Activated CD4-positive, alpha-beta T cell treated with anti-CD3 and anti-CD28 coated beads, Interleukin-2, amount 10 ng/mL, durations not matched to agents 24 days and 14 days (primary cell): ENCODE data around the gene ERVMER34-1. TPM values are rescaled to one million over a fixed set of nuclear protein-coding genes. Genes with fewer than 3 reads are reported as not detected.

Source experiments
- DNase-seq: peaks from one replicate; pipeline ENCODE4 v3.0.0; 2022
- H3K27ac Mint-ChIP-seq: one replicate; pipeline ENCODE4 v1.8.0; 2022; ENCODE audit warnings: mild to moderate bottlenecking, mixed read lengths
- H3K27me3 Mint-ChIP-seq: one replicate; pipeline ENCODE4 v1.8.0; 2022; ENCODE audit warnings: mixed read lengths
- H3K36me3 Mint-ChIP-seq: one replicate; pipeline ENCODE4 v1.8.0; 2022; ENCODE audit warnings: low read depth, mild to moderate bottlenecking, mixed read lengths
- H3K4me1 Mint-ChIP-seq: one replicate; pipeline ENCODE4 v1.8.0; 2021; ENCODE audit warnings: mixed read lengths
- H3K4me3 Mint-ChIP-seq: one replicate; pipeline ENCODE4 v1.8.0; 2022; ENCODE audit warnings: mild to moderate bottlenecking, moderate library complexity, mixed read lengths
- H3K9me3 Mint-ChIP-seq: one replicate; pipeline ENCODE4 v1.8.0; 2021; ENCODE audit warnings: mixed read lengths
- intact Hi-C: fragments of 100-400 bp; cut with micrococcal nuclease; formaldehyde crosslinking; loops from one replicate; pipeline ENCODE4 v1.15.1; 2023
- total RNA-seq: library from RNA; stranded (reverse); gene quantifications from 2 replicates; pipeline ENCODE4 v1.2.3, GENCODE V29; 2022

The ERVMER34-1 gene
- total RNA-seq, 1 donor from 2014 or later = 0.56 TPM

DNA sequence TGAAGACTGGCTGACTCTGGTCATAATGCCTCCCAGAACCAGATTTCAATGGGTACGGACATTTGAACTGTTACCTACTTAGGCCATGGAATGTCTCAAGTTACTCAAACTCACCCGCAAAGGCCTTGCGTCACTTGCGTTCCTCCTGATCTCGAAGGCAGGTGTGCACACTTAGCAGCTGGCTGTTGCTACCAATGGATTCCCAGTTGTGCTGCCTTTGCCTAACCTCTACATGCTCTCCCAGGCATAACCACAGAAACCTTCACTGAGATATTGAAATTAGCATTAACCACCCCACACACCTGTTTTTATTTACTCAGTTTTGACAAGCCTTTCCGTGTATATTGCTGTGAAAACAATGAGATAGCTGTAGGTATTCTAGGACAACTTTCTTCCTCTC, 2.8 kb downstream of the ERVMER34-1 start:
- Mint-ChIP-seq H3K36me3 (no peaks in the 10 kb centered on the region), H3K27ac (no peak overlapping the region), H3K4me1 (peaks cover 3% of the 10 kb centered on the region), H3K9me3 (no peaks in the 10 kb centered on the region), H3K27me3 (peaks cover 41% of the 10 kb centered on the region), H3K4me3 (no peak overlapping the region)
- intact Hi-C loops = no loop called here
- no peak for DNase-seq

DNA sequence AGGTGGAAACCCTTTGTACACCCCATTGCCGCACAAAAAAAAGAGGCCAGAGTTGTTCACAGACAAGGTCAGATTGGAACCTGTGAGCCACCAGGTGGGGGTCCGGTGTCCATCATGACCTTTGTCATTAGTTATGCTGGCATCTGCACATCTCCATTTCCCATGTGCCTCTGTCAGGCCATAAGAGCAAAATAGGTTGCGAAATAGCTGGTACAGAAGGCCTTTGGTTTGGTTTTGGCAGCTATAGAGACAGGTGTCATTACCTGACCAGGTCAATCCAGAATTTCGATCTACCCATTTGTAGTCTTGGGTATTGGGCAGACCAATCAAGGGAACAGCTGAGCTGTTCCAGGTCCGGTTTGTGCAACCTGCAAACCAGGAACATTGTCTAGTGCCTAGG, 6.6 kb downstream of the ERVMER34-1 start:
- no peak for DNase-seq
- no peak overlapping the region for H3K27ac Mint-ChIP-seq
- no peaks in the 10 kb centered on the region for H3K36me3 Mint-ChIP-seq
- H3K4me1 Mint-ChIP-seq = no peaks in the 10 kb centered on the region
- intact Hi-C loops = no loop called here
- H3K9me3 Mint-ChIP-seq = no peaks in the 10 kb centered on the region
- H3K4me3 Mint-ChIP-seq = no peak overlapping the region
- H3K27me3 Mint-ChIP-seq = peaks cover 11% of the 10 kb centered on the region

DNA sequence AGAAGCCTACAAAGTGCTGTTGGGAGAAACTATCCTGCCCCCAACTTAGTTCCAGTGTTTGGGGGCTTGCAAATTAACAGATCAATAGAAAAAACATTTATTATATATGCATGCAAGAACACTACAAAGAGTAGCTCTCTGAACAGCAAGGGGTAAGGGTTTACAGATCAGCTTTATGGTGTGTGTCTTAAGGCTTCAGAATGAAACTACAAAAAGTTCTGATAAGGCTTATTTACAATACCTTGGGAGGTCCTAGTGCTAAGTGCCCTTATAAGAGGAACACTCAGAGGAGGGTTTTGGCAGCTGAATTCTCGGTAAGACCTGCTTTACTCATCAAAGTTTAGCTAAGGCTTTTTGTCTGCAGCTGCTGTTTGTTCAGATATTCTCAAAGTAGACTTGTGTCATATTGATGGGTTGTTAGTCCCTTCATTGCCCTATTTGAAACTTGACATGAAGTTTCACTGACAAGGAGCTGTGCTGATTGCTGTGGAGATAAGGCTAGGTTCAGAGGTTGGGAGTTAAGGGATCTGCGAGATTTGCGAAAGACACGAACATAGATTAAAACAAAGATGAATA, 7.7 kb downstream of the ERVMER34-1 start:
- DNase-seq = no peak
- Mint-ChIP-seq H3K36me3 (no peaks in the 10 kb centered on the region), H3K9me3 (no peaks in the 10 kb centered on the region), H3K4me3 (no peak overlapping the region), H3K27me3 (peaks cover 7% of the 10 kb centered on the region), H3K27ac (no peak overlapping the region), H3K4me1 (no peaks in the 10 kb centered on the region)
- intact Hi-C loops = no loop called here

DNA sequence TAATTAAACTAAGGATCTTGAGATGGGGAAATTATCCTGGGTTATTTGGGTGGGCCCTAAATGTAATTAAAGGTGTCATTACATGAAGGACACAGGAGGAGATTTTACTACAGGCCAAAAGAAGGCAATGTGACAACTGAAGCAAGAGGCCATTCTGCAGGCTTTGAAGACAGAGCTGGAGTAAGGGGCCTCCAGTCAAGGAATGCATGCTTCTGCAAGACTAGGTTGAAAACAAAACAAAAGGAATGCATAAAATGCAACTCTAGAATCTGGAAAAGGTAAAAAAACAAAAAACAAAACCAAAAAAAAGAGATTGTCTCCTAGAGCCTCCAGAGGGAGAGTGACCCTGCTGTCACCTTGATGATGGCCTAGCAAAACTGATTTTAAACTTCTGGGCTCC, 21.6 kb downstream of the ERVMER34-1 start:
- H3K4me1 Mint-ChIP-seq = no peaks in the 10 kb centered on the region
- H3K27ac Mint-ChIP-seq = no peak overlapping the region
- H3K4me3 Mint-ChIP-seq = no peak overlapping the region
- H3K27me3 Mint-ChIP-seq = peaks cover 9% of the 10 kb centered on the region
- H3K9me3 Mint-ChIP-seq = no peaks in the 10 kb centered on the region
- DNase-seq = no peak
- intact Hi-C loops = no loop called here
- no peaks in the 10 kb centered on the region for H3K36me3 Mint-ChIP-seq

DNA sequence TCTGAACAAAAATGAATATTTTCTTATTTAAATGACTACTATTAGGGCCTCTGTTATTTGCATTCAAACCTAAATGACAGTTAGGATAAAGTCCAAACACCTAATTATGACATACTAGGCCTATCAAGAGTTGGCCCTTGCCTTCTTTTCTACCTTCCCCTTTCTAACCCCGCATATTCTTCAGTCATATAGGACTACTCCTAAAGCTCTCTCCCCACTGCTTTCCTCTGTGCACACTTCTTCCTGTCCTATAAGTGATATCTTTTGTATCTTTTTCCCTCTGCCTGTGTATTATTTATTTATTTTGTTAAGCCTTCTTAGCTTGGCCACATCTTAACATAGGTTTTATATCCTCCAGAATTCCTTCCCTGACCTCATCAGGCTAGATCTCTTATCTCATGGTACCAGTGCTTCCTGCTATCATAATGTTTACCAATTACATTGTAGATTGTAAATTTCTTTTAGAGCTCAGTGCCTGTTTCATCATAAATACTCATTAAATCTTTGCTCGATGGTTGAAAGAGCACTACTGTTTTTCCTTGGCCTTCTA, 22.5 kb downstream of the ERVMER34-1 start:
- DNase-seq = no peak
- Mint-ChIP-seq H3K27ac (no peak overlapping the region), H3K9me3 (no peaks in the 10 kb centered on the region), H3K36me3 (no peaks in the 10 kb centered on the region), H3K4me3 (no peak overlapping the region), H3K4me1 (no peaks in the 10 kb centered on the region), H3K27me3 (peaks cover 12% of the 10 kb centered on the region)
- intact Hi-C loops = no loop called here

DNA sequence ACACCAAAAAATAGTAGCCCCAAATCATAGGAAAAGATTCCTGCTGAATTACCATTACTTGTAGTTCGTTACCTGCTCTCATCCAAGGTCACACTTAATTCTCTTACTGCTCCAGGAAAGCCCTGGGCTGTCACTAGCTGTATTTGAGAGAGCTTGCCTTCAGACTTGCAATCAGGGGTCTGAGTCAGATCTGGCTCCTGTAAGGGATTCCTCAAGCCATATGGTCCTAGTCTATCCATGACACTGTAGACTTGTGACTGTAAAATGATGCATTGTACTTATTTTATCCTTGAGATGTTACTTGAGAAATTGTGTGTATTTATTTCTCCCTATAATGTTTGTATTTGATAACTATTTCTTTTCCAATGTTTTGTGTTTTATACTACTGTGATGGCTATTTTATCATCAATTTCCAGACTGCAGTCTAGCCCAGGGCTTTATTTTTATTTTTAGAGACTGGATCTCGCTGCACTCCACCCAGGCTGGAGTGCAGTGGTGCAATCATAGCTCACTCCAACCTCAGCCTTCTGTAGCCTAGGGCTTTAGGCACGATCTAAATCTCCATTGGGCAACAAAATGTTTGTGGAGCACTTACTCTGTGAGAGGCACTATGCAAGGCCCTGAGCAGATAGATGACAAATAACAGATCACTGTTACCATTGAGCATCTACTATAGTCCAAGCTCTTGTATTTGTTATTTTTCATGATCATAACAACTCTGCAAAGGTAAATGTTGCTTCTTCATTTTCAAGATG, 24.2 kb downstream of the ERVMER34-1 start:
- Mint-ChIP-seq H3K4me1 (peaks cover 4% of the 10 kb centered on the region), H3K9me3 (no peaks in the 10 kb centered on the region), H3K36me3 (no peaks in the 10 kb centered on the region), H3K27ac (no peak overlapping the region), H3K4me3 (no peak overlapping the region), H3K27me3 (peaks cover 12% of the 10 kb centered on the region)
- intact Hi-C loops = no loop called here
- no peak for DNase-seq

DNA sequence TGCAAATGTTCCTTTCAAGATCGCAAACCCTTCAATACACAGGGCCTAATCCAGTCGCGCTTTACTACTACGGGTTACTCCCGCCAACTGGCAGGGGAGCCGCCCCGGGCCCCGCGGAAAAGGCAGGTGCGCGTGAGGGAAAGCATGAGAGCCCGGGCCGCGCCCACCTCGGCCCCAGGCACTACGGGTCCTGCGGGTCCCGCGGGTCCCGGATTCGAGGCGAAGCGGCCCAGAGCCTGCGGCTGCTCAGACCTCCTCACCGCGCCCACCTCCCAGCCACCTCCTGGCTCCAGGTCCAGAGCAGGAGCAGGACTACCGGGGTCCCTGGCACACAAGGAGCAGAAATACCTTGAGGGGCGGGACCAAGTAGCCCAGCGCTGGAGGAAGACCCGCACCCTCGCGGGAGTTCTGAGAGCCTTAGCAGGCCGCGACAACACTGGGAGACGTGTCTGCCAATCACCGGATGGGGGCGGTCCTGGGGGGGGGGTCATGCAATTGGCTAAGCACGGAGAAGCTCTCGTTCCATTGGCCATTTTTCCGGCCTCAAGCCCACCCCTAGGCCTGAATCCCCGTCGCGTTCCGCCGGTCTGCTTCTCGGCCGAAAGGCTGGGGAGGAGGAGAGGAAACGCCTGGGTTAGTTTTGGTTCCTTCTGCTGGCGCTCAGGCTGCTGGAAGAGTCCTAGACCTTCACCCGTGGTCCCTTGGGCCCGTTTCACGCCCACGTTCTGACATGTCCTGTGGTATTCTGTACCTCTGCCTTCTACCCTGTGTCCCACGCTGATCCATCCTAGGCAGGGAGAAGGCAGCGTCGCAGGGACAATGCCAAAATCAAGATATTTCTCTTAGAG, 29.0 kb downstream of the ERVMER34-1 start:
- peak; percentile 95 for DNase-seq
- peaks cover 10% of the 10 kb centered on the region for H3K27me3 Mint-ChIP-seq
- H3K4me1 Mint-ChIP-seq = peaks cover 4% of the 10 kb centered on the region
- H3K4me3 Mint-ChIP-seq = peak overlapping the region; percentile 82
- H3K36me3 Mint-ChIP-seq = peaks cover 16% of the 10 kb centered on the region
- intact Hi-C loops = loop anchor here (1.0 to 5.0 kb wide), 3 partner anchors 10 to 140 kb away; partner anchors contain the start of gene RASL11B
- peak overlapping the region; percentile 69 for H3K27ac Mint-ChIP-seq
- no peaks in the 10 kb centered on the region for H3K9me3 Mint-ChIP-seq

DNA sequence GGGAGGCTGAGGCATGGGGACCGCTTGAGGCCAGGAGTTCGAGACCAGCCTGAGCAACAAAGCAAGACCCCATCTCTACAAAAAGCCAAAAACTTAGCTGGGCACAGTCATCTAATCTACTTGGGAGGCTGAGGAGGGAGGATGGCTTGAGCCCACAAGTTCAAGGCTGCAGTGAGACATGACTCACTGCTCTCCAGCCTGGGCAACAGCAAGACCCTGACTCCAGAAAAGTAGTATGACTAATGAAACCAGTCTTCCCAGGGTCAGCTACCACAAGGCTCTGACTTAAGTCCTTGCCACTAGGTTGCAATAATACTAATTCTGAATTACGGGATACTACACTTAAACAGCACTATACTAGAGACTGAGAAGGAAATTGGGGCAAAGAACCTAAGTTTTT, 33.1 kb downstream of the ERVMER34-1 start:
- peaks cover 30% of the 10 kb centered on the region for H3K4me1 Mint-ChIP-seq
- intact Hi-C loops = loop anchor here (10.0 kb wide), 1 partner anchor 417 kb away; no protein-coding TSS in a partner anchor
- H3K9me3 Mint-ChIP-seq = peaks cover 12% of the 10 kb centered on the region
- H3K27me3 Mint-ChIP-seq = no peaks in the 10 kb centered on the region
- peaks cover 51% of the 10 kb centered on the region for H3K36me3 Mint-ChIP-seq
- no peak overlapping the region for H3K27ac Mint-ChIP-seq
- no peak overlapping the region for H3K4me3 Mint-ChIP-seq
- no peak for DNase-seq

DNA sequence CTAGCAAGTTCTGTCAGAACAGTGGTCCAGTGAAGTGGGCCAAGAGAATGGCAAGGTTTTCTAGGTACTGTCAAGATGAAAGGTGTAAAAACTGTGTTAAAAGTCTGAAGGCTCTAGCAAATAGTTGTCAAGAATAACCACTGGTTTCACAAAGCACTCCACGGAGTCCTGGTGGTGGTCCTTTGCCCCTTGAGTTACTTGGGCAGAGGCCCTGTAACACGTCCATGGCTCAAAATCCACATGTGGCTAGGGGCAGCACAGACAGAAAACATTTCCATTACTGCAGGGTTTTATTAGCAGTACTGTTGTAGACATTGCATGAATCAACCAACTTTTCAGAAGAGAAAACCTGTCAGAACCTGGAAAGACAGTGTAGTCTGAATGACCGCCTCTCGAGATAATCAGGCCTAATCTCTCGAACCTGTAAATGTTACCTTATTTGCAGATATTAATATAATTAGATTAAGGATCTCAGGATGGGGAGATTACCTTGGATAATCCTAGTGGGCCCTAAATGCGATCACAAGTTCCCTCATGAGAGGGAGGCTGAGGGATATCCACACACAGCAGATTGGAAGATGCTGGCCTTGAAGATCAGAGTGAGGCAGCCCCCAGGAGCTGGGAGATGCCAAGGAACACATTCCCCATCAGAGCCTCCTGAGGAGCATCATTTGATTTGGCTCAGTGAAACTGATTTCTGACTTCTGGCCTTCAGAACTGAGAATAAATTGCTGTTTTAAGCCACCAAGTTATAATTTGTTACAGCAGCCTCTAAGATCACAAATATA, 34.7 kb downstream of the ERVMER34-1 start:
- DNase-seq = no peak
- intact Hi-C loops = loop anchor here (10.0 kb wide), 1 partner anchor 418 kb away; no protein-coding TSS in a partner anchor
- H3K9me3 Mint-ChIP-seq = peaks cover 12% of the 10 kb centered on the region
- H3K4me1 Mint-ChIP-seq = peaks cover 33% of the 10 kb centered on the region
- no peak overlapping the region for H3K4me3 Mint-ChIP-seq
- H3K27me3 Mint-ChIP-seq = no peaks in the 10 kb centered on the region
- no peak overlapping the region for H3K27ac Mint-ChIP-seq
- peaks cover 56% of the 10 kb centered on the region for H3K36me3 Mint-ChIP-seq

DNA sequence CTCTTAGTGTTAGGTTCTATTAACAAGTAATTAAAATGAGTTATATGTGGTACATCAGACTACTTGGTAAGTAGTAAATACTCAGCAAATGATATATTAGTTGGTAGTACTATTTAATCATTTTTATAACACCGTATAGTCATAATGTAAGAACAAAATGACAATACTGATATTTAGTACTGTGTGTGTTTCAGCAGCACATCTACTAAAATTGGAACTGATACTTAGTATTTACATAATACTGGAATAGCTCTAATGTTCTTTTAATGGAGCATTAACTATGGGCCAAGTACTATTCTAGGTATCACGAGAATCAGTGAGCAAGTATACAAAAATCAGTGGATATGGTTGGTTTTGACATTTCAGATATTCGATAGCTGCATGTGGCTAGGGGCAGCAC, 35.3 kb downstream of the ERVMER34-1 start:
- Mint-ChIP-seq H3K36me3 (peaks cover 56% of the 10 kb centered on the region), H3K4me1 (peaks cover 39% of the 10 kb centered on the region), H3K9me3 (peaks cover 14% of the 10 kb centered on the region), H3K4me3 (peak overlapping the region; percentile 98), H3K27me3 (no peaks in the 10 kb centered on the region), H3K27ac (no peak overlapping the region)
- intact Hi-C loops = loop anchor here (10.0 kb wide), 1 partner anchor 419 kb away; no protein-coding TSS in a partner anchor
- DNase-seq = no peak

DNA sequence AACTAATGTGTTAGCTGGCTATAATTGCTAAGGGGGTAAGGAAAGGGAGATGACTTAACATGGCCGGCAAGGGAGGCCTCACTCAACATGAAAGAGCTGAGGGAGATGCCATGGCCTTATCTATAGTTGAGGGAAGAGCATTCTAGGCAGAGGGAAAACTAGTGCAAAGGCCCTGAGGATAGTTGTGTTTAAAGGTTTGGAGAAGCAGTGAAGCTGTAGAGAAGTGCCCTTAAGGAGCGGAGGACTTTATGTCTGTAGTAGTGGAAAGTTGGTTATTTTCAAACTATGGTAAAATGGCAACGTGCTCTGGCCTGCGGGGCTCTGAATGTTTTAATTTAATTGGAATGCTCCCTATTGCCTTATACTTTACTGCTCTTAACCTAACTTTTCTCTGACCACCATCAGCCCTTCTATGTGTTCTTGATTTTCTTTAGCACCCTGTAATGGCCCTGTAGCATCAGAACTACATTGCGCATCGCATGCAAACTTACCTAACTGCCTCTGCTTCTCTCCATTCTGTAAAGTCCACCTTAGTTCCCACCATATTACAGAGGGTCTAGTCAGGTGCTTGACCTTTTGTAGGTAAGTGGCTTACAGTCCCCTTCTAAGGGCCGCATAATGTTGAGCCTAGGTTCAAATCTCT, 35.8 kb downstream of the ERVMER34-1 start:
- Mint-ChIP-seq H3K36me3 (peaks cover 54% of the 10 kb centered on the region), H3K4me1 (peaks cover 43% of the 10 kb centered on the region), H3K27me3 (no peaks in the 10 kb centered on the region), H3K4me3 (peak overlapping the region; percentile 98), H3K9me3 (peaks cover 18% of the 10 kb centered on the region), H3K27ac (peak overlapping the region; percentile 99)
- no peak for DNase-seq
- intact Hi-C loops = loop anchor here (10.0 kb wide), 1 partner anchor 419 kb away; no protein-coding TSS in a partner anchor

DNA sequence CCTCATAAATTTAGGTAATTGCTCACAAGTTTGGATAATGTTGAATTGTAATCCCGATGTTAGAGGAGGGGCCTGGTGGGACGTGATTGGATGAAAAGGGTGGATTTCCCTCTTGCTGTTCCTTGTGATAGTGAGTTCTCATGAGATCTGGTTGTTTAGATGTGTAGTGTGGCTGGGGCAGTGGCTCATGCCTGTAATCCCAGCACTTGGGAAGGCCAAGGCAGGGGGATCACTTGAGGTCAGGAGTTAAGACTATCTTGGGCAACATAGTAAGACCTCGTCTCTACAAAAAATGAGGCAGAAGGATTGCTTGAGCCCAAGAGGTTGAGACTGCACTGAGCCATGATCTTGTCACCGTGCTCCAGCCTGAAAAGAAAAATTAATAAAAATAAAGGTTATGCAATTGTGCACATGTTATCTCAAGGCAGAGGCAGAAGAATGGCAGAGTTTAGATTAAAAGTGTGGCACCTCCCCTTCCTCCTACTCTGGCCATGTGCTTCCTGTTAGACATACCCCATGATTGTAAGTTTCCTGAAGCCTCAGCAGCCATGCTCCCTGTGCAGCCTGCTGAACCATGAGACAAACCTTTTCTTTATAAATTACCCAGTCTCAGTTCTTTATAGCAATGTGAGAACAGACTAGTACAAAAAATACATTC, 36.5 kb downstream of the ERVMER34-1 start:
- Mint-ChIP-seq H3K4me3 (peak overlapping the region; percentile 98), H3K9me3 (peaks cover 18% of the 10 kb centered on the region), H3K4me1 (peaks cover 43% of the 10 kb centered on the region), H3K27me3 (no peaks in the 10 kb centered on the region), H3K36me3 (peaks cover 51% of the 10 kb centered on the region), H3K27ac (peak overlapping the region; percentile 99)
- intact Hi-C loops = loop anchor here (5.0 to 10.0 kb wide), 3 partner anchors 268 to 1348 kb away; partner anchors contain the start of gene CHIC2
- no peak for DNase-seq
